Stimulated activated CD4-positive, alpha-beta T cell treated with anti-CD3 and anti-CD28 coated beads, Interleukin-1b, Interleukin-23, amount 100 ng/mL, for 4 hours (primary cell): ENCODE data around the gene ANKRD12.
"Not testable (repeated sequence)": the region's sequence is repeated elsewhere in the genome, so short reads cannot be mapped to it uniquely, and the experiment has no call there.

Experiments
- DNase-seq, 2 donors: peaks; one replicate each; pipeline ENCODE4 v3.0.0-alpha.2; 2020; ENCODE audit warnings: low read depth in 2 of 2

The ANKRD12 gene

DNA sequence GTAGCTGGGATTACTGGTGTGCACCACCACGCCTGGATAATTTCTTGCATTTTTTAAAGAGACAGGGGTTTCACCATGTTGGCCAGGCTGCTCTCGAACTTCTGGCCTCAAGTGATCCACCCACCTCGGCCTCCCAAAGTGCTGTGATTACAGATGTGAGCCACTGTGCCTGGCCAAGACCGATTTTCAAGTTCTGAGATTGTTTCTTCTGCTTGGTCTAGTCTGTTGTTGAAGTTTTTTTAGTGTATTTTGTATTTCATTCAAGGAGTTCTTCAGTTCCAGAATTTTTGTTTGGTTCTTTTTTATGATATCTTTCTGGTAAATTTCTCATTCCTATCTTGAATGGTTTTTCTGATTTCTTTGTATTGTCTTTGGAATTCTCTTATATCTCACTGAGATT is 96.4 kb downstream of the ANKRD12 start:
- no peak for DNase-seq

DNA sequence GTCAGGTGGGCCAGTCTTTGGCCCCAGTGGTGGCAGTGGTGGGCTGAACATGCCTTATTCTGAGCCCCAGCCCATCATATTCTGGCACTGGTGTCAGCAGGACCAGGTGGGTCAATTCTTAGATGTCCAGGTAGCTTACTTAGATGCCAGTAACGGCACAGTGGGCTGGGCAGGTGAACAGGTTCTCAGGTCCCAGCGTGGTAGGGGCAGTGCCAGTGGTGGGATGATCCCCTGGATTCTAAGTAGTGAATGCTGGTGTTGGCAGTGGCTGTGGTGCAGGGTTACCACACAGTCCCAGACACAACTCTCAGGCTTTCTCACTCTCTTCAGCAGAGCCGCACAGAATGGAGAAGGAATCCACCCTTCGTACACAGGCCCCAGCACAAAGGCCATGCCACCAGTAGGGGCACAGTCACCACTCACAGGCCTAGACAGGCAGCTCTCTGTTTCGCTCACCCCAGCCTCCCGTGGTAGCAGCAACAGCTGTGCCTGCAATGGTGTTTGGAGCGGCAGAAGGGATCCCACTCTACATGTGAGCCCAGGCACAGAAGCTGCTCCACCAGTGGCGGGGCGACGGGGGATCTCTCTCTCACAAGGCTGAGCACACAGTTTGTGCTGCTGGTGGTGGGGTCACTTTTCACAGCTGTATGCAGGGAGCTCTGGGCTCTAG is 97.3 kb downstream of the ANKRD12 start:
- DNase-seq: no peak

DNA sequence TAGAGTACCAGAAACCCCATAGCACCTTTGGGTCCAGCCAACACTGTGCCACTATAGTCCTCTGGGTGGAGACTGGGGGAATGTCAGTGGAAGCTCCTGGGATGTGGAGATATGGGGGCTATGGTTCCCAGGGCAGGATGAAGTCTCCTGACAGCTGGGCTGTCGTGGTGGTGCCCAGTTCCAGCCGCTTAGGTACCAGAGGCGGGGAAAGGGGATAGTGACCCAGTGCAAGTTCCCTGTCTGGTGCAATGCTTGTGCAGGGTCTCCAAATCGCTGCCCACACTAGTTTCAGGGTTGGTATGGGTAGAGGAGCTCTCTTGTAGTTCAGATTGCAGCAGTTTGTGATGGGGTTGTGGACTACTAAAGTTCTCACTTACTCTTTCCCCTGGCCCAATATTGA is 97.9 kb downstream of the ANKRD12 start:
- no peak for DNase-seq

DNA sequence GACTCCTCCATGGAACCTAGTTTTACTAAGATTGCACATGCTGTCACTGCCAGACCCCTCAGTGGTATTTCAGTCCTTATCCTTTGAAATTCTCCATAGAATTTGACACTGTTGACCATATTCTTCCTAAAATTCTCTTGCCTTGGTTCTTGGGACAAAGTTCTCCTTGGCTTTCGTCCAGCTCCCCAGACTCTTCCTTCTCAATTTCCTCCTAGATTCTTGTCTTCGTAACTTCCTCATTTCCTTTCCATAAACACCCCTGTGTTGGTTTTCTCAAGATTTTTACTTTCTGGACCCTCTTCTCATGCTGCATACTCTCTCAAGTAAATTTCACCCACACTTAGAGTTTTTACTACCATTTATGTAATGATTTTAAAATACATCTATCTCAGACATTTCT is 101.4 kb downstream of the ANKRD12 start:
- no peak for DNase-seq

DNA sequence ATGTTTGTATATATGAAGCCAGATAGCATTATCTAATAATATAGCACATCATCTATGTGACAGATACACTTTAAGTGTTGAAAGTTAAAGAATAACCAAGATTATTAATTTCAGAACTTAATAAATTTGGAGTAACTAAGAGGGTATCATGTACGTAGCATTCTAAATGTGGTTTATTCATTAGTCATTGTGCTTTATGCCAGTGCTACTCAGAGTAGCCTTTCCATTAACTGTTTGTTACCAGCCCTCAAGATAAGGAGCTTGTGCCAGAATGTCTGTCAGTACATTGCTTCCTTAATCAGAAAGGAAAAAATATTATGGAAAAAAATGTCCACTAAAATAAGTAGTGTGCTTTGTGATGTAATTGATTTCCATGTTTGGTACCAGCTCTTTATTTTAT is 103.1 kb downstream of the ANKRD12 start:
- DNase-seq: no peak

DNA sequence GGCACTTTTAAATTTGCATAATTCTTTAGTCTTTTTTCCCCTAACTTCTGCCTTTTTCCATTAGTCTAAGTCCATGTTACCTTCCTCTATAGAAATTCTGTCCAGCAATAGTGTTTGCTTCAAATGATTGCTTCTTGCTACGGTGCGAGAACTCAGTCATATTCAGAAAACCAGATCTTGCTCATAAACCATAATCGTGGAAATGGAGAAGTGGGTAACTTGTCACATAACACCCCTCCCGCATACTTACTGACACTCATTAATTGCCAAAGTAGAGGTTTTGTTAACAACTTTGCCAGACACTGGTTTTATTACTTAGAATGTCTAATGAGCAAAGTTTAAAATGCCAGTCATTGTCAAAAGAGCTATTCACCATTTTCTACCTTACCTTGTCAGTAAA is 103.7 kb downstream of the ANKRD12 start:
- DNase-seq: no peak

DNA sequence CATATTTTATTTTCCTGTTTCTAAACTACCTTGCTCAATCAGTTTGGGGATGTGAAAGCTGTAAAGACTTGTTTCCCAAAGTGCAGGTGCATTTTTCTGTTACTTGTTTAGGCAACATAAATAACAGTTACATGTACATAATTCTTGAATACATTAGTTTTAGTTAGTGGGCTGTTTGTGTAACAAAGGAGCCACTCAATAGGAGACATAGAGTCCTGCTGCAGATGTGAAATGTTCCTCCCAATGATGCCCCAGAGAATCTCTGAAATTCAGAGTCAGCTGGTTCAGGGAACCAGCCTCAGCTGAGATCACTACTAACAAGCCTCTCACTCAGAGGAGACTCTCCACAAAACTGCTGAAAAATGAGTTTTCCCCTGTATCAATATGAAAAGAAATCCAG is 106.4 kb downstream of the ANKRD12 start:
- no peak for DNase-seq

DNA sequence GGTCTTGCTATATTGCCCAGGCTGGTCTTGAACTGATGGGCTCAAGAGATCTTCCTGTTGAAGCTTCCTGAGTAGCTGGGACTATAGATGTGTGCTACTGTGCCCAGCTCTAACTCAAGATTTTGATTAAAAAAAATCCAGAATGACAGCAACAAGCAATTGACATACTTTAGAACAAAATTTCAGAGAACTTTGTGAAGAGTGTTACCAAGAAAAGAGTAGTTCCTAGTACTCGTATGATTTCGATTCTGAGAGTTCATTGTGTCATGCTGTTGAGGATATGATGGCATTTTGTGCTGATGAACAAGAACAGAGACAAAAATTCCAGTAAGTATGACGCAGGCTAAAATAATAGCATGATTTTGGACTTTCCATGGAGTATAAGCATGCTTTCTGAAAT is 107.8 kb downstream of the ANKRD12 start:
- no peak for DNase-seq

DNA sequence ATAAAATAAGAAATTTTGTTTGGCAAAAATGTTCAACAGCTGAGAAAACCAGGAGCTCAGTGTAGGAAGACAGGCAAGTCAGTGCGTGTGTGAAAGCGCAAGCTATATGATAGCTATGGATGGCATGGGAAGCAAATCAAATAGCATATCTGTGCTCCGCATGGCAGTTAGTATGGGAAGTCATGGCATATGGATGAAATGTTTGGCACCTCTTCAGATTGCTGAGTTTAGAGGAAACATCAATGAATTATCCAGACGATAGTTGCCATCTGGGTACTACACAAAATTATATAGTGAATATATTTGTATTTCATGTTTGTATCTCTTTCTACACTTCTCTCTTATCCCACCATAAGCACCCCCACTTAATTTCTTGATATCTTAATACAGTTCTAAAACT is 112.1 kb downstream of the ANKRD12 start:
- DNase-seq: no peak

DNA sequence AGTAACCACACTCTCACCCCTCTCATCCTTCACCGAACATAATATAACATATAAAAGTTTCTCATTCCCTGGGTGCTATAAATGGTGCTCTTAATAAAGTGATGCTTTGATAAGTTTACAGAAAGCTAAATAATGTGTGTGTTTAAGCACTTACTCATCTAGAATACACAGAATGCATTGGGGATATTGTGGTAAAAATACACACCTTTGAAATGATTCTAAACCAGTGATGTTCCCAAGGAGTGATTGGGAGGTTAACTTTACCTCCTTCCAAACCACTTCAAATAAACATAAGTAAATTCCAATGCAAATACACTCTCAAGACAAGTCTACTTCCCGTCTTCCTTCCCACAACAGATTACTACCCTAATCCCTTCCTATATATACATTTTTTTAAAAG is 112.7 kb downstream of the ANKRD12 start:
- DNase-seq: no peak

DNA sequence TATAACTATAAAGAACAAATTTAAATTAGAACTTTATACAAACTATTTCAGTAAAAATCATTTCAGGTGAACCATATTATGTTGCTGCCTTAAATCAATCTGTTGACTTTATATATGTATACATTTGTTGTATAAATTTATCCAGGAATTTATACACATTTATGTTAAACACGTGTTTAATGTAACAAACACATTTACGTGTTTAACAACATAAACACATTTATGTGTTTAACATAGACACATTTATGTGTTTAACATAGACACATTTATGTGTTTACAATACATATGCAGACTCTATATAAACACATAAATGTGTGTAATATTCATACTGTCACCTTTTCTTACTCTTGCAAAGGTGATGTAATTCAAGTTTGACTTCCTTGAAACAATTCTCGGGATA is 122.6 kb downstream of the ANKRD12 start:
- no peak for DNase-seq

DNA sequence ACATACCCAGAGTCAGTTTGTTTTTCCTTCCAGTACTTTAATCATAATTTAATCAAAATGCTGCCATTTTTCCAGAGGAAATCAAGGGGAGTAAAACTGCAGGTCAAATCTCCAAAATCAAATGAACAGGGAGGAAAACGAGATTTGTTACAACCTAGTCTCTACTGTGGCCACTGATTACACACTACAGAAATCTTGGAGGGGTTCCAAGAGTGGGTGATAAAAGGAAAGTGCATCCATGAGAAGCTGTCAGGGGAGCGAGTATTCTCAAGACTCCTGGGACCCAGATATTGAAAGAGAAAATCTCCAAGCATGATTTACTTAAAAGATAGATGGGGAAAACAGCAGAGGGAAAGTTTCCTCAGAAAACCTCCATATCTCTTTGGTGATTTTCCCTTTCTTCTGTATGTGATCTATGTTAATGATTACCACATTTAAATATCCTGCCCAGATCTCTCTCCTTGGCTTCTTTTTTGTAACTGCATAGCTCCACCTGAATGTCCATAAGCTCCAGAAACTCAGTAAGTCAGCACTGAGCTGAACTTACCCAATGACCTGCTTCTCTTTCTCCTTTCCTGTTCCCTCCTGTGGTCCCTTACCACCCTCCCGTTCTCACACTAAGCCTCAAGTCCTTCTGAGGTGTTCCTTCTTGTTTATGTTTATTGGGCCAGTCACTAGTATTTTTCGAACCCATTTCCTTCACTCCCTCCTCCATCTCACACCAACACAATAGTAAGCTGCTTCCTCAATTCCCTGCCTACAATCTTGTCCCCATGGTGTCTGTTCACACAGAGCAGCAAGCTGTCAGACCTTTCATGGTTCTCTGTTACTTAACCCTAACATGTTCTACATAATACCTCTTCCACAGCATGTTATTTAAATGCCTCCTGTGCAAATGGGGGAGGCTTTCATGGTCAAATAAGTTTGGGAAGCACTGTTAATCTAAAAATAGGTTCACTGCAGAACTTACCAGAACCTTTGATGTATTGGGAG is 124.1 kb downstream of the ANKRD12 start:
- no peak for DNase-seq

DNA sequence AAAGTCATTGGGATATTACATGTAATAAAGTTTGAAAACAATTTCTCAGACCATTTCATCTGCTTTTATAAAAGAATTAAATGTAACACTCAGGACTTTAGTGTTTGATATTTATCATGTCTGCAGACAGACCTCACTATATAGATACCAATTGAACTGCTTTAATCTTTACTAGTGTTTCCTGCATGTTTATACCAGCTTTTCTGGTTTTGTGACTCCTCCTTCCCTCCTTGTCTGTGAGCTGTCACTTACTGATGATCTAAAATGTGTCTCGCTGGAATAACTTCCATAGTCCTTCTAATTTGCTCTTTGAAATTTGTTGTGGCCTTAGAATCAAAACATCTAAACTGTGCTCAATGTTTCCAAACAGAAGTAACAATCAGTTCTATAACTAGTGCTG is 126.7 kb downstream of the ANKRD12 start:
- DNase-seq: no peak

DNA sequence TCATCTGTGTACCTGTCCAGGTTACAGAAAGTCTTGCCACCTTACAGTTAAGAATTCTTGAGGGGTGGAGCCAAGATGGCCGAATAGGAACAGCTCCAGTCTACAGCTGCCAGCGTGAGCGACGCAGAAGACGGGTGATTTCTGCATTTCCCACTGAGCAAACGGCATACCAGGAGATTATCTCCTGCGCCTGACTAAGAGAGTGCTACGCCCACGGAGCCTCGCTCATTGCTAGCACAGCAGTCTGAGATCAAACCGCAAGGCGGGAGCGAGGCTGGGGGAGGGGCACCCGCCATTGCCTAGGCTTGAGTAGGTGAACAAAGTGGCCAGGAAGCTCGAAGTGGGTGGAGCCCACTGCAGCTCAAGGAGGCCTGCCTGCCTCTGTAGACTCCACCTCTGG is 128.2 kb downstream of the ANKRD12 start:
- DNase-seq: not testable (repeated sequence)

DNA sequence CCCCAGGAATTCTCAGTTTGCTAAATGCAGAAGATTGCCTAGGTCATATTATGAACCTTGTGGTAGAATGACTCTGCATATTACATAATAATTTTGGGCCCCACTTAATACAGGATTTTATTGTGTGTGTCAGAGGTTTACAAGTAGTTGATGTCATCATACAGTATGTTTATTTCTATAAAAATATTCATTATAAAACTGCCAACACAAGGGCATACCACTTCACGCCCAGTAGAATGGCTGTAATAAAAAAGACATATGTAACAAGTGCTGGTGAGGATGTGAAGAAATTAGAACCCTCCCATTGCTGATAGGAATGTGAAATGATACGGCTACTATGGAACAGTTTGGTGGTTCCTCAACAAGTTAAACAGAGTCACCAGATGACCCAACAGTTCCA is 136.6 kb downstream of the ANKRD12 start:
- DNase-seq: no peak

DNA sequence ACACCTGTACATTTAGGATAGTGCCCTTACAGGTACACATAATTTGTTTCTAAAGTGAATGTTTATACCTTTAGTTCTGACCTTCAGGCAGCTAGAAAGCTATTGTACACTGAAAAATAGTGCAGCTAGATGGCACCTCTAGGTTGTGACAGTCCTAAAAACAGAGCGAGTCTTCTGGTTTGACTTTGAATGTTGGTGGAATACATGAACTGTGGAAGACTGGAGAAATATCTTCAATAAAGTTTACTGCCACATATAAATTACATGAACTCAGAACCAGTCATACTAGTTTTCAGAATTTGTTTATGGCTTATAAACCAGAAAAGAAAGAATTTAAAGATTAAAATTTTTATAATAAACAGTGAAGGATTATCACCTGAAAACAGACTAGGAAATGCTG is 139.3 kb downstream of the ANKRD12 start:
- no peak for DNase-seq

DNA sequence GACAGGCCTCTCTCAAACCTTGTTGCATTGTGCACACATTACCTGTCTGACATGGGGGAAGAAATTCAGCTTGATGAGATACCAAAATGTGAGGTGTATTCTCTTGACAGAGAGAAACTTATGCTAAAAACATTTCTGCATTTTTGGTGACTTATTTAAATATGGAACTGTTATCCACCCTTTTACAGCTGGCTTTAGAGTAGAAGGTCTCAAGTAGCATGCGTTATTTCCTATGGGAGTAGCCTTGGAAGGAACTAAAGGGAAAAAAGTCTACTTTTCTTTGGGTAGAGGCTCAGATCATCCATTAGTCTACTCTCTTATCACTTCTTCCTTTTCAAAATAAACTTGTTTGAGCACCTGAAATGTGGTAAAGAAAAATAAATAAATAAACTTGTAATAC is 141.4 kb downstream of the ANKRD12 start:
- no peak for DNase-seq

DNA sequence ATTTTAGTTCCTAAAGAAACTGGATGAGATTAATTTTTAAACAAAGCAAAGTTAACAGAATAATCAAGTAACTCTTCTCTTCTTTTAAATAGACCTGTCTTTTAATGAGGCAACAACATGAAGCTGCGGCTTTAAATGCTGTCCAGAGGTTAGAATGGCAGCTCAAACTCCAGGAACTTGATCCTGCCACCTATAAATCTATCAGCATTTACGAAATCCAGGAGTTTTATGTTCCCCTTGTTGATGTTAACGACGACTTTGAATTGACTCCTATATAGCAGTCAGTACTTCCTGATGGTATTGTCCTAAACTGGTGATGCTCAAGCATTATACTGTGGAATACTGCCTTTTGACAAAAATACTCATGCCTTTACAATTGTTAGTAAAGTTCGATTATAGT is 144.3 kb downstream of the ANKRD12 start:
- DNase-seq: no peak

DNA sequence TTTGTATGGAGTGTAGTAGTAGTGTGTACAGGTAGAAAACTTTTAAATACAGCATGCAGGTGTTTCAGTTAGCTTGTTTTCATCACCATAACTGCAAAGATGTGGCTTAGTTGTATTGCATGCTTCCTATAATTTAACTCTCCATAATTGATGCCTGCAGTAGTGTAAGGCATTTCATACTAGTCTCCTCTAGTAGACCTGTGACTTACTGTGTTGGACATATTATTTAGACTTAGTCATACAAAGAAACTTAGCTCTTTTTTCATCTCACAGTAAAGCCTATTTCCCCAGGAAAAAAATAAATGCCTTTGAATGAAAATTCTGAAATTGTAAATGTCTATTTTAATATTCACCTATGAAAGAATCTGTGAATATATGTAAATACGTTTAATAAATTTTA is 145.2 kb downstream of the ANKRD12 start:
- no peak for DNase-seq

DNA sequence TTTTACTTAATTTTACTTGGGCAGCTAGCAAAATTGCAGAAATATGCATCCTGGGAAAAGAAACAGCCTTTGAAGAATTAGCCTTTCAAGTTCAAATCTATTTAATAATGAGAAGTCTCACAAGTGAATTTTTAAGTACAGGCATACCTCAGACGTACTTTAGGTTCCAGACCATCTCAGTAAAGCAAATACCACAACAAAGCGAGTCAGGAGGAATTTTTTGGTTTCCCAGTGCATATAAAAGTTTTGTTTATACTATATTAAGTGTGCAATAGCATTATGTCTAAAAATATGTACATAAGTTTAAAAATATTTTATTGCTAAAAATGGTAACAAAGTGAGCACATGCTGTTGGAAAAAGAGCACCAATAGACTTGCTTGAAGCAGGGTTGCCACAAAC is 147.2 kb downstream of the ANKRD12 start:
- no peak for DNase-seq

DNA sequence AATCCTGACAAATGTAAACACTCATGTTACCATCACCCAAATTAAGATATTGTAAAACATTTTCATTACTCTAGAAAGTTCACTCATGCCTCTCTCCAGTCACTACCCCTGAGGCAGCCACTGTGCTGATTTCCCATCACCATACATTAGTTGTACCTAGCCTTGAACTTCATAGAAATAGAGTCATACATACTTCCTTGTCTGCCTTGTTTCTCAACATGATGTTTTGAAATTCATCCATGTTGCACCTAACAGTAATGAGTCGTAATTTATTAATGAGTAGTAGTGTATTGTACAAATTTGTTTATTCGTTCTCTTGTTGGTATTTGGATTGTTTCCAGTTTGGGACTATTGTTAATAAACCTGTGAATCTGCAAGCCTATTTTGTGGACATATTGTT is 149.0 kb downstream of the ANKRD12 start:
- DNase-seq: no peak

DNA sequence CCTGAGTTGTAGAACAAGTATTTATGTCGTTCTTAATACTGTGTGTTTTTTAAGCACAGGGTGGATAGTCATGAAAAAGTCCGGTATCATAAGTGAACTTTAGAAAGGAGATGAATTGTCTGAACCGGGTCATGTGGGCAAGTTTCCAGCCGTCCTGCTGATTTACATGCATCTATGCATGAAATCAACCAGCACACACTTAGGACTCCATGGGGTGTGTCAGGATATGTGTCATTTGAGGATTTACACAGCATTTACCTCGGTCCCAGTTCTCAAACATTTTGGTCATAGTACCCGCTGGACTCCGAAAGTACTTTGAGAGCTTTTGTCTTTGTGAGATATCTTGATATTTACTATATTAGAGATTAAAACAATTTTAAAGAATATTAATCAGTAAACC is 150.5 kb downstream of the ANKRD12 start:
- no peak for DNase-seq

DNA sequence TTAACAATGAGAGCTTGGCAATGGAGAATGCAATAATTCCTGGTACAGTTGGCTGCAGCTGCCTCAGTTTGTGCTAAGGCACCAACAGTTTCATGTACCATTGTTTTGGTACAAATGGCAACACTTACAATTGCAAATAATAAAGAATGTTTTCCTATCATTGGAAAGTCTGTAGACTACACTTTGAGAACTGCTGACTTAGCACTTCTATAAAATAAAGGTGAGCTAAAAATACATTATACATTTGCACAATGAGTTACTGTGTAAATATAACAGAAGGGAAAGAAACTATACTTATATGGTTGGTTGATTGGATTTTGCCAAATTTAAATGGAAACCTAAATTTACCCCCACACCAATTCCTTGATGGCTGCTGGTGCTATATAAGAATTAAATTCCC is 153.1 kb downstream of the ANKRD12 start:
- no peak for DNase-seq
